Bronchial epithelial cell (primary cell): Measurements from ENCODE around the gene ACOT7. TPM values are rescaled to one million over a fixed set of nuclear protein-coding genes. Genes with fewer than 3 reads are reported as not detected.

ENCODE experiments used
- DNase-seq: peaks from one replicate; pipeline ENCODE4 v3.0.0-alpha.2; 2010; ENCODE audit warnings: low read depth
- FAIRE-seq: peaks from 2 replicates; lab custom pipeline; 2011; peaks lifted over from hg19 to GRCh38; lab: Jason Lieb, UNC
- H3K27me3 ChIP-seq: 2 replicates; pipeline ENCODE4 v1.5.1; 2011; ENCODE audit warnings: low read length; ENCODE audit not compliant: control insufficient read depth, insufficient read depth
- H3K36me3 ChIP-seq: 2 replicates; pipeline ENCODE4 v1.5.1; 2011; ENCODE audit warnings: low read length; ENCODE audit not compliant: control insufficient read depth, insufficient read depth
- H3K4me3 ChIP-seq: 2 replicates; pipeline ENCODE4 v1.5.1; 2011; ENCODE audit warnings: mild to moderate bottlenecking, low read depth, low read length, control low read depth
- CTCF ChIP-seq: IDR thresholded peaks from 2 replicates; pipeline ENCODE4 v1.5.1; 2011; ENCODE audit warnings: mild to moderate bottlenecking, moderate library complexity, low read length, control low read depth, inconsistent platforms; ENCODE audit not compliant: insufficient read depth, severe bottlenecking
- total RNA-seq: library from RNA; depleted of rRNA; stranded (reverse); fragments of >200 nt; gene quantifications from 2 replicates; pipeline ENCODE4 v1.2.1, GENCODE V29; 2014

Gene ACOT7
- total RNA-seq, 1 donor from 2014 or later = 89.8 TPM

DNA sequence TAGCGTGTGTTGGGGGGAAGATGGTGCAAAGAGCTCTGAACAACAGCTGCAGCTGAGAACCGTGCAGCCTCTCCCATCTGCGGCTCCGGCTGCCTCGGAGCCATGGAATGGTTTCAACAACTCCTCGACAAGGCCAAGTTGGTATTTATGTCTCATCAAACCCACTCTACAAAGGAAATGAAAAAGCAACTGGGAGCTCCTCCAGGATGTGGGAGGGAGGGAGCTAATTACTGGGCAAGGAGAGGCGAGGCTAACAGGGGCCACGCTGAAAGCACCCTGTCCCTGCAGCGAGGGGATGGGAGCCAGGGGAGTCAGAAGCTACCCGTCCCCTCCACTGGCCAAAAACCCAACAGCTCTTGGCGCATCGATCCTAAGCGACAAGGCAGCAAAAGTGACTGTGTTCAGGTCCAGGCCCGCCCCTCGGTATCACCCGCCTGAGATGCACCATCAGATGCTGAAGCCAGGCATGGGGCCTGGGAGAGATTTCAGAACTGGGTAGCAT is 63.1 kb downstream of the ACOT7 start:
- Histone ChIP-seq H3K27me3 (no peaks in the 10 kb centered on the region), H3K4me3 (no peak overlapping the region), H3K36me3 (peaks cover 27% of the 10 kb centered on the region)
- no peak for TF ChIP-seq CTCF
- no peak for FAIRE-seq
- no peak for DNase-seq

DNA sequence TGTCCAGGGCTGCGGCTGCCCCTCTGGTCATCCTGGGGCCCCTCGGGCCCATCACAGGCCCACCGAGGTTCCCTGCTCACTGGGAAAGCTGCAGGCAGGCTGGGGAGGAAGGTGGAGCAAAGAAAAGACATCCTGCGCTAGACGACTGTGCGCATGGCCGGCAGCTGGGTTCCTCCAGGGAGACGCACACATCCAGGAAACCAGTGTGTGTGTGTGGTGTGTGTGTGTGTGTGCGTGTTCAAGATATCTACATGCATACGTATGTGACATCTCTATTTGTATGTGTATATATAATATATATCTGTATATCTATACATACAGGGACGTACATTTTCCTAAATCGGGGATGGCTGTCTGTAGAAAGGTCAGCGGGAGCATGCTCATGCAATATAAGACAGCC is 63.7 kb downstream of the ACOT7 start:
- FAIRE-seq (no peak), DNase-seq (no peak)
- Histone ChIP-seq H3K36me3 (peaks cover 27% of the 10 kb centered on the region), H3K4me3 (no peak overlapping the region), H3K27me3 (no peaks in the 10 kb centered on the region)
- no peak for TF ChIP-seq CTCF

- Histone ChIP-seq H3K4me3 (no peak overlapping the region), H3K27me3 (no peaks in the 10 kb centered on the region), H3K36me3 (peaks cover 28% of the 10 kb centered on the region)
- no peak for TF ChIP-seq CTCF
- no peak for DNase-seq
- no peak for FAIRE-seq
These were observed 64.2 kb downstream of the ACOT7 start for GRCh38 chr1:6329396-6329795.

GRCh38 chr1:6328696-6329095 is 64.9 kb downstream of the ACOT7 start:
- DNase-seq (no peak), FAIRE-seq (no peak)
- Histone ChIP-seq H3K4me3 (no peak overlapping the region), H3K27me3 (no peaks in the 10 kb centered on the region), H3K36me3 (peaks cover 30% of the 10 kb centered on the region)
- no peak for TF ChIP-seq CTCF

DNA sequence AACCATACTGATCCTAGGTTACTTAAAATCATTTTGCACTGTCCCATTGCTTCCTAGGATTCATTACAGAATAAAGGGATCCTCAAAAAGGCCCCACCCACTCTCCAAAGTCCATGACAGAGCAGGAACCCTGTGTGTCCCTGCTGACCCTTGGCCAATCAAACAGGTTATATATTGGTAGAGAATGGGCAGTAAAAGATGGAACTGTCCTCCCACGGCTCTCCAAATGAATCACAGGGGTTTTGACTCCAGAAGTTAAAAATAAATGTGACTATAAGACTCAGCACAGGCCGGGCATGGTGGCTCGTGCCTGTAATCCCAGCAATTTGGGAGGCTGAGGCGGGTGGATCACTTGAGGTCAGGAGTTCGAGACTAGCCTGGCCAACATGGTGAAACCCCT is 65.5 kb downstream of the ACOT7 start:
- no peak for TF ChIP-seq CTCF
- Histone ChIP-seq H3K27me3 (no peaks in the 10 kb centered on the region), H3K4me3 (no peak overlapping the region), H3K36me3 (peaks cover 28% of the 10 kb centered on the region)
- FAIRE-seq (no peak), DNase-seq (no peak)

DNA sequence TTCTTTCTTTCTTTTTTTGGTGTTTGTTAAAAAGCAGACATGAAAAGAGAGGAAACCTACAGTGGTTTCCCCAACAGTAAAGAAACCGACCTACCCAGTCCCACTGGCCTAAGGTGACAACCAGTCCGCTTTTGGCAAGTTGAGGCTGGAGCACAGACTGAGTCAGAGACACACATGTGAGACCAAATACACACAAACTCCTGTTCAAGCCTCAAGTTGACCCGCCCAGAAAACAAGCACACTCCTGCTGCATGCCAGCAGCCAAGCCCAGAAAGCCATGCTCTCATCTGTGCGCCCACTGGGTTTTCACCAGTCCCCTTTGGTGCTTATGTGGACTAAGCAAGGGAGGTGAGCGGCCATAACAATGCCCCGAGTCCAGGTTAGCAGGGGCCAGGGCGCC is 68.1 kb downstream of the ACOT7 start:
- Histone ChIP-seq H3K36me3 (peaks cover 25% of the 10 kb centered on the region), H3K4me3 (no peak overlapping the region), H3K27me3 (no peaks in the 10 kb centered on the region)
- FAIRE-seq (peak; percentile 98), DNase-seq (peak; percentile 97)
- TF ChIP-seq CTCF = no peak
